Gastroesophageal sphincter (tissue), 3 donors: ENCODE results near the gene NCAPD3.

Source experiments
- POLR2A ChIP-seq, 2 donors: fragments of 450-650 bp; IDR thresholded peaks; one replicate each; pipeline ENCODE4 v1.6.1; 2017; ENCODE audit warnings: antibody characterized with exemption in 2 of 2, mild to moderate bottlenecking in 2 of 2, moderate library complexity in 1 of 2
- POLR2AphosphoS5 ChIP-seq: sonication (generic); formaldehyde crosslinking; IDR thresholded peaks from one replicate; pipeline ENCODE4 v1.6.1; 2017; ENCODE audit warnings: antibody characterized with exemption
- TF ChIP-seq, protein P1 (sequence below), 4 experiments: fragments of 200-600 bp in 2 of 4; fragments of 450-650 bp in 2 of 4; sonication (generic) in 1 of 4; IDR thresholded peaks; one replicate each; pipeline ENCODE4 v1.5.1; 2017 to 2019; ENCODE audit warnings: antibody characterized with exemption in 4 of 4, mild to moderate bottlenecking in 2 of 4, moderate library complexity in 2 of 4

DNA sequence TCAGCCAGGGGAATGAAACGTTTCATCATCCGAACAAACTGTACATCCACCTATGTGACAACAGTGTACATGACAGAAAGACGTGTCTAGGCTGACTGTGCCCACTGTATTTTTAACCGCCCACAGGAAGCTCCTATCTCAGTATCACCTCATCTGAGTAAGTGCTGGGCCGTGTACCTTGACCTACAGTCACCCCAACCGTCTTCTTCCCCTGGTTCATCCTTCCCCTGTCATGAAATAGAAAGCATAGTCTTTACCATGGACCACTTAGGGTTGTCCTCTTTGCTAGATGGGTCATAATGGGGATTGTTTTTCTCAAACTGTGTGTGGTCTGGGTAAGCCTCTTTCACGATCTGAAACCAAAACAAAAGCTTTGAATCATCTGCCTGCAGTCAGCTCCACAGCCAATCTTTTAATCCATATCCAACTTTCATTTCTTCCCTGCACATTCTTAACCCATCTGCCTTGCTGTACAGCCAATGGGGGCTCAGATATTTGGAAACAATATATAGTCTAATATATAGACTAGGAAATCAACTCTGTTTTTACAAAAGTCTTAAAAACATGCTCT is 25.2 kb upstream of the NCAPD3 start:
- TF ChIP-seq, protein P1, sequence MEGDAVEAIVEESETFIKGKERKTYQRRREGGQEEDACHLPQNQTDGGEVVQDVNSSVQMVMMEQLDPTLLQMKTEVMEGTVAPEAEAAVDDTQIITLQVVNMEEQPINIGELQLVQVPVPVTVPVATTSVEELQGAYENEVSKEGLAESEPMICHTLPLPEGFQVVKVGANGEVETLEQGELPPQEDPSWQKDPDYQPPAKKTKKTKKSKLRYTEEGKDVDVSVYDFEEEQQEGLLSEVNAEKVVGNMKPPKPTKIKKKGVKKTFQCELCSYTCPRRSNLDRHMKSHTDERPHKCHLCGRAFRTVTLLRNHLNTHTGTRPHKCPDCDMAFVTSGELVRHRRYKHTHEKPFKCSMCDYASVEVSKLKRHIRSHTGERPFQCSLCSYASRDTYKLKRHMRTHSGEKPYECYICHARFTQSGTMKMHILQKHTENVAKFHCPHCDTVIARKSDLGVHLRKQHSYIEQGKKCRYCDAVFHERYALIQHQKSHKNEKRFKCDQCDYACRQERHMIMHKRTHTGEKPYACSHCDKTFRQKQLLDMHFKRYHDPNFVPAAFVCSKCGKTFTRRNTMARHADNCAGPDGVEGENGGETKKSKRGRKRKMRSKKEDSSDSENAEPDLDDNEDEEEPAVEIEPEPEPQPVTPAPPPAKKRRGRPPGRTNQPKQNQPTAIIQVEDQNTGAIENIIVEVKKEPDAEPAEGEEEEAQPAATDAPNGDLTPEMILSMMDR (IDR thresholded peaks at IDR 0.05): no peak
- TF ChIP-seq POLR2A (IDR thresholded peaks at IDR 0.05) (no peak), POLR2AphosphoS5 (no peak)
